8988T (cell line): ENCODE data around the gene GLUD1.
"Not testable (repeated sequence)": the region's sequence is repeated elsewhere in the genome, so short reads cannot be mapped to it uniquely, and the experiment has no call there.

Experiments used
- DNase-seq: peaks from one replicate; pipeline ENCODE4 v3.0.0; 2011

GLUD1 gene

DNA sequence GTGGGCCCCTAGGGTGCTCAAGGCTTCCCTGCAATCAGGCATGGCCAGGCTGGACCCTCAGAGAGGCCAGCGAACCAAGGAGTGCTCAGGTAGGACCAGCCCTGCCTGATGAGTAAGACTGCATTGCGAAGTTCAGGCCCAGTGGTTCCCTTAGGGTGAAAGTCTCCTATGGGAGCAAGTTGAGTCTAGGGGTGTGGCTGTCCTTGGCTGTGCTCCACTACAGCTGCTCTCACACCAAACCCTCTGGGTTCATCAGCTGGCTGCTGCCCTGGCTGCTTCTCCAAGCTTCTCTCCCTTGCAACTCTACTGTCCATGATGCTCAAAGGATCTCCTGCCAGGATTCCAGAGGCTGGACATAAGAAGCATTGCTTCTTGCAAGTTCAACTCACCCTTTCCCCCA lies 55.9 kb downstream of the GLUD1 start:
- no peak for DNase-seq

GRCh38 chr10:87038286-87038717 lies 56.3 kb downstream of the GLUD1 start:
- no peak for DNase-seq

DNA sequence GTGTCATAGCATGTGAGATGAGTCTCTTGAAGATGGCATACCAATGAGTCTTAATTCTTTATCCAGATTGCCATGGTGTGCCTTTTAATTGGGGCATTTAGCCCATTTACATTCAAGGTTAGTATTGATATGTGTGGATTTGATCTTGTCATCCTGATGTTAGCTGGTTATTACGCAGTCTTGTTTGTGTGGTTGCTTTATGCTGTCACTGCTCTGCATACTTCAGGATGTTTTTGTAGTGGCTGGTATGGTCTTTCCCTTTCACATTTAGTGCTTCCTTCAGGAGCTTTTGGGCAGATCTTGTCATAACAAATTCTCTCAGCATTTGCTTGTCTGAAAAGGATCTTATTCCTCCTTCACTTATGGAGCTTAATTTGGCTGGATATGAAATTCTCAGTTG lies 58.0 kb downstream of the GLUD1 start:
- no peak for DNase-seq

- no peak for DNase-seq
Observed at GRCh38 chr10:87030912-87031635, 63.6 kb downstream of the GLUD1 start.

- not testable (repeated sequence) for DNase-seq
Observed at GRCh38 chr10:87030419-87030818, 64.2 kb downstream of the GLUD1 start.

GRCh38 chr10:87026747-87027508 lies 67.7 kb downstream of the GLUD1 start:
- DNase-seq = not testable (repeated sequence)

- DNase-seq = not testable (repeated sequence)
Observed at GRCh38 chr10:87025285-87025958, 69.2 kb downstream of the GLUD1 start.

- not testable (repeated sequence) for DNase-seq
Observed at GRCh38 chr10:87020056-87020455, 74.6 kb downstream of the GLUD1 start, which contains the start of gene FAM25A. TSS of gene FAM25A (plus strand) at chr10:87020294. CDS start at chr10:87020325, 31 bp downstream.

GRCh38 chr10:87019504-87019903 lies 75.1 kb downstream of the GLUD1 start:
- DNase-seq = not testable (repeated sequence)

DNA sequence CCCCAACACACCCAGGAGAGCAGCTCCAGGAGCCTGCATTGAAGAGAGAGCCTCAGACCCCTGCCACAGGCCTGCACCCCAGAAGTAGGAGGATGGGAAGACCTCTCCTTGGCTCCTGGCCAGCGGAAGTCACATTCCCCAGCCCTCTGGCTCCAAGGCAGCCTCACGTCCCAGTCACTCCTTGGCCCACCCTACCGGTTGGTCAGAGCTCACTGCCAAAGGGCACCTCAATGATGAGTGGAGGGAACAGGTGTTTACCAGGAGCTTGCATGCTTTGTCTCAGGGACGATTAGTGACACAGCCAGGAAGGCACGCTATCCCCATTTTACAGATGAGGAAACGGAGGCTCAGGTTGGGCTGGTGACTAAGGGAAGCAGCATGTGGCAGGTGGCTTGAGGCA lies 75.6 kb downstream of the GLUD1 start:
- DNase-seq = not testable (repeated sequence)

- DNase-seq = not testable (repeated sequence)
Observed at GRCh38 chr10:87018127-87018526, 76.5 kb downstream of the GLUD1 start.

GRCh38 chr10:87014986-87015716 lies 79.5 kb downstream of the GLUD1 start:
- DNase-seq = not testable (repeated sequence)

DNA sequence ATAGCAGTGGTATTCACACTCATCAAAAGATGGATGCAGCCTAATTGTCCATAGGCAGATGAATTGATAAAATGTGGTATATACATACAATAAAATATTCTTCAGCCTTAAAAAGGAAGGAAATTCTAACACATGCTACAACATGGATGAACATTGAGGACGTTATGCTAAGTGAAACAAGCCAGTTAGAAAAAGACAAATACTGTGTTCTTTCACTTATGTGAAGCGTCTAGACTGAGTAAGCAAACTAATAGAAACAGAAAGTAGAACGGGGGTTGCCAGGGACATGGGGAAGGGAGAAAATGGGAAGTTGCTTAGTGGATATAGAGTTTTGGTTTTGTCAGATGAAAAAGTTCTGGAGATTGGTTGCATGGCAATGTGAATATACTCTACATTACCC lies 81.1 kb downstream of the GLUD1 start:
- not testable (repeated sequence) for DNase-seq

GRCh38 chr10:87009134-87009696 lies 85.4 kb downstream of the GLUD1 start:
- not testable (repeated sequence) for DNase-seq

GRCh38 chr10:87008303-87008702 lies 86.3 kb downstream of the GLUD1 start:
- DNase-seq = not testable (repeated sequence)

DNA sequence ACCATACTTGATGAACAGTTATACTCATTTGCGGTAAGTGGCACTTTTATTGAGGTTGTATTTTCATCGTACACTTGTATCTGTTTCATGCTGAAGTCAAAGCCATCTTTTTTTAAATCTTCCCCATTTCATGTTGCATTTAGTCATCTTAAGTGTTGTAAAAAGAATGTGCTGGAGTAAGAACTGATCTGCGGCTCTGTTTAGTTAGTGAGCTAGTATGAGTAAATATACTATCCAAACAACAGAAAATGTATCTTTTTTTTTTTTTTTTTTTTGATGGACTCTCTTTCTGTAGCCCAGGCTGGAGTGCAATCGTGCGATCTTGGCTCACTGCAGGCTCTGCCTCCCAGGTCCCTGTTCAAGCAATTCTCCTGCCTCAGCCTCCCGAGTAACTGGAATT lies 87.0 kb downstream of the GLUD1 start:
- DNase-seq = not testable (repeated sequence)

DNA sequence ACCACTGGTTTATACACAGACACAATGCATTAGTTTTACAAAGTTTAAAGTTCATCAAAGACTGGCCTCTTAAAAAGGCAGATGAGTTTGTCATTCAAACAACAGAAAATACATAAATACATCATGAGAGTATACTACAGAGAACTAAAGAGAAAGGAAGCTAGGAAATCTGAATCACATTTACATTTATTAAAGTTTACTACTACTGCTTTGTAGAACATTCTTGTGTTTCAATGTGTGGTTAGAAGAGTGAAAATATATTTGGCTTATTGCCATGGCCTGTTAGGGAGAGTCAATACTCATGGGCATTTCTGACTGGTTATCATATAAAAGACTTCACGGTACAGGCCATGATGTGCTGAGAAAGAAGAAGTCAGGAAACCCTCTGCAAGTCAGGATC lies 87.5 kb downstream of the GLUD1 start:
- not testable (repeated sequence) for DNase-seq

GRCh38 chr10:87000491-87000890 lies 94.2 kb downstream of the GLUD1 start:
- DNase-seq = no peak
